ENCODE results near the gene KDM1A.

DNA sequence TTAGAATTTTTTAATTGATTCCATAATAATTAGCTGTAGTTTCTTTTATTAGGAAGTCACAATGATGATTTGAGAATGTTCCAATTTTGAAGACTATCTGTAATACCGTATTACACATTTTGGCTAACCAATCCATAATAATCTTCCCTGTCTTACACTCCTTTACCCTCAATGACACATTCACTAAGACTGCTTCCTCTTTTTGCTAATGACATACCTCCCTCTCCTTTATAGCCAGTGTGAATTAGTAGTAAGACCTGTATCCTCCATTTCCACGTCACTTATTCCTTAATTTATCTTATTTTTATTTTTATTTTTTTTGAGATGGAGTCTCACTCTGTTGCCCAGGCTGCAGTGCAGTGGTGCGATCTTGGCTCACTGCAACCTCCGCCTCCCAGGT, 10.1 kb downstream of the KDM1A start:
- no peak for TF ChIP-seq REST (IDR thresholded peaks at IDR 0.05)
- TF ChIP-seq YY1 (IDR thresholded peaks at IDR 0.05), result no peak
- TF ChIP-seq, protein P1, sequence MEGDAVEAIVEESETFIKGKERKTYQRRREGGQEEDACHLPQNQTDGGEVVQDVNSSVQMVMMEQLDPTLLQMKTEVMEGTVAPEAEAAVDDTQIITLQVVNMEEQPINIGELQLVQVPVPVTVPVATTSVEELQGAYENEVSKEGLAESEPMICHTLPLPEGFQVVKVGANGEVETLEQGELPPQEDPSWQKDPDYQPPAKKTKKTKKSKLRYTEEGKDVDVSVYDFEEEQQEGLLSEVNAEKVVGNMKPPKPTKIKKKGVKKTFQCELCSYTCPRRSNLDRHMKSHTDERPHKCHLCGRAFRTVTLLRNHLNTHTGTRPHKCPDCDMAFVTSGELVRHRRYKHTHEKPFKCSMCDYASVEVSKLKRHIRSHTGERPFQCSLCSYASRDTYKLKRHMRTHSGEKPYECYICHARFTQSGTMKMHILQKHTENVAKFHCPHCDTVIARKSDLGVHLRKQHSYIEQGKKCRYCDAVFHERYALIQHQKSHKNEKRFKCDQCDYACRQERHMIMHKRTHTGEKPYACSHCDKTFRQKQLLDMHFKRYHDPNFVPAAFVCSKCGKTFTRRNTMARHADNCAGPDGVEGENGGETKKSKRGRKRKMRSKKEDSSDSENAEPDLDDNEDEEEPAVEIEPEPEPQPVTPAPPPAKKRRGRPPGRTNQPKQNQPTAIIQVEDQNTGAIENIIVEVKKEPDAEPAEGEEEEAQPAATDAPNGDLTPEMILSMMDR (IDR thresholded peaks at IDR 0.05; ENCODE audit: low read depth, low read length, missing input control), result no peak
- no peak for TF ChIP-seq ZBTB33 (IDR thresholded peaks at IDR 0.05)
- TF ChIP-seq RXRA (IDR thresholded peaks at IDR 0.05), result no peak
- TF ChIP-seq, protein P2, sequence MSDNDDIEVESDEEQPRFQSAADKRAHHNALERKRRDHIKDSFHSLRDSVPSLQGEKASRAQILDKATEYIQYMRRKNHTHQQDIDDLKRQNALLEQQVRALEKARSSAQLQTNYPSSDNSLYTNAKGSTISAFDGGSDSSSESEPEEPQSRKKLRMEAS (IDR thresholded peaks at IDR 0.05), result no peak
